Measurements from ENCODE around the gene BARX2.

DNA sequence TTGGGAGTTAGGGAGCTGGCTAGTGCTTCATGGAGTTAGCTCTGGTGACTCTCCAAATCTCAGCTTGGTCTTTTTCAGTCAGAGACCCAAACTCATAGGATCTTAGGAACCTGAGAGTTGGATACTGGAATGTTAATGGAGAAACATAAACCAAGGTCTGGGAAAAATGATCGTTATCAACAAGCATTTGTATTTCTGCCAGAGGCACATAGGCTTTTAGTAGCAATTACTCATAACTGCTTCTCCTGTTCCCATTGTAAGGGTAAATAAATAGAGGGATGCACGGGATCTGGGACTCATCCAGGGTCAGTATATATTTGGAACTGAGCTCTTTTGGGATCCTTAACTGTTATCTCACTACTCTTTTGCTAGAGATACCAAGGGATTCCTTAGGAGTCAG lies 4.8 kb downstream of the BARX2 start:
- TF ChIP-seq, protein P1, sequence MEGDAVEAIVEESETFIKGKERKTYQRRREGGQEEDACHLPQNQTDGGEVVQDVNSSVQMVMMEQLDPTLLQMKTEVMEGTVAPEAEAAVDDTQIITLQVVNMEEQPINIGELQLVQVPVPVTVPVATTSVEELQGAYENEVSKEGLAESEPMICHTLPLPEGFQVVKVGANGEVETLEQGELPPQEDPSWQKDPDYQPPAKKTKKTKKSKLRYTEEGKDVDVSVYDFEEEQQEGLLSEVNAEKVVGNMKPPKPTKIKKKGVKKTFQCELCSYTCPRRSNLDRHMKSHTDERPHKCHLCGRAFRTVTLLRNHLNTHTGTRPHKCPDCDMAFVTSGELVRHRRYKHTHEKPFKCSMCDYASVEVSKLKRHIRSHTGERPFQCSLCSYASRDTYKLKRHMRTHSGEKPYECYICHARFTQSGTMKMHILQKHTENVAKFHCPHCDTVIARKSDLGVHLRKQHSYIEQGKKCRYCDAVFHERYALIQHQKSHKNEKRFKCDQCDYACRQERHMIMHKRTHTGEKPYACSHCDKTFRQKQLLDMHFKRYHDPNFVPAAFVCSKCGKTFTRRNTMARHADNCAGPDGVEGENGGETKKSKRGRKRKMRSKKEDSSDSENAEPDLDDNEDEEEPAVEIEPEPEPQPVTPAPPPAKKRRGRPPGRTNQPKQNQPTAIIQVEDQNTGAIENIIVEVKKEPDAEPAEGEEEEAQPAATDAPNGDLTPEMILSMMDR (IDR thresholded peaks at IDR 0.05; ENCODE audit: low read length) = no peak
- TF ChIP-seq EZH2 (IDR thresholded peaks at IDR 0.05; ENCODE audit: borderline replicate concordance, low read length) = no peak
